ENCODE results near the gene GIT1. TPM values are rescaled to one million over a fixed set of nuclear protein-coding genes. Genes with fewer than 3 reads are reported as not detected.

Gene GIT1
- total RNA-seq, 2 experiments from 2014 or later, result 44.3 to 60.2 TPM

DNA sequence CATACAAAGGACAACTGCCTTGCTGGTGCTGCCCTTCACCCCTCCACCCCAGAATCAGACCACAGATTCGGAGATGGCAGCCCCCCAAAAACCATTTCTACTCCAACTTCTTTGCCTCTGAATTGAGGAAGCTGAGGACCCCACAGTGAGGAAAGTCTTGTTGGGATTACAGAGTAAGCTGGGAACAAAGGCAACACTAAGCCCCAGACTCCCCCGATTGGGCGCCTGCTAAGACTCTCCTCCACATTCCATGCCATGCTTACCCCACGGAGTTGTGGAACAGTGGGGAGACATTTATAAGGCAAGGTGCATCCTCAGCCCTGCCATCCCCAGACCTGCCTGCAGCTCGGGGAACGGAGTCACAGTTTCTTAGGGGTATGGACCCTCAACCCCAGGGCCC is 1.9 kb downstream of the GIT1 start:
- no TSS peak for BruUV-seq (replicated peaks)
- no peak overlapping the region for H2AFZ ChIP-seq (ENCODE audit: low read length)
- no peak overlapping the region for H3K27ac ChIP-seq (ENCODE audit: low read depth, low read length, poor library complexity, severe bottlenecking)
- H3K9me3 ChIP-seq (ENCODE audit: low read length), result no peaks in the 10 kb centered on the region
- no peaks in the 10 kb centered on the region for H3K9me2 ChIP-seq (ENCODE audit: insufficient read depth, low read length)
- peak overlapping the region; percentile 77 for H3K4me3 ChIP-seq (ENCODE audit: low read depth, low read length, poor library complexity, severe bottlenecking)
- H4K20me1 ChIP-seq (ENCODE audit: insufficient read depth, low read length), result peaks cover 5% of the 10 kb centered on the region; the same call in 1 of the 2 replicates
- H3K4me1 ChIP-seq (ENCODE audit: insufficient read depth, low read length, poor library complexity, severe bottlenecking), result peaks cover 69% of the 10 kb centered on the region
- H3K4me2 ChIP-seq (ENCODE audit: low read length), result peak overlapping the region; percentile 93
- POLR2A ChIA-PET, result interaction anchor here (0.6 to 1.5 kb wide), 2 partner anchors 9 to 438 kb away, joined by 3 to 4 read pairs; no protein-coding TSS in a partner anchor
- CTCF ChIA-PET (ENCODE audit: unreplicated experiment), result interaction anchor here (1.3 kb wide), 1 partner anchor 29 kb away, joined by 3 read pairs; no protein-coding TSS in a partner anchor
- peaks cover 46% of the 10 kb centered on the region for H3K79me2 ChIP-seq (ENCODE audit: insufficient read depth, low read depth, low read length)
- TF ChIP-seq EZH2phosphoT487 (IDR thresholded peaks at IDR 0.05; ENCODE audit: borderline replicate concordance, low read depth, low read length), result no peak
- TF ChIP-seq, protein P1, sequence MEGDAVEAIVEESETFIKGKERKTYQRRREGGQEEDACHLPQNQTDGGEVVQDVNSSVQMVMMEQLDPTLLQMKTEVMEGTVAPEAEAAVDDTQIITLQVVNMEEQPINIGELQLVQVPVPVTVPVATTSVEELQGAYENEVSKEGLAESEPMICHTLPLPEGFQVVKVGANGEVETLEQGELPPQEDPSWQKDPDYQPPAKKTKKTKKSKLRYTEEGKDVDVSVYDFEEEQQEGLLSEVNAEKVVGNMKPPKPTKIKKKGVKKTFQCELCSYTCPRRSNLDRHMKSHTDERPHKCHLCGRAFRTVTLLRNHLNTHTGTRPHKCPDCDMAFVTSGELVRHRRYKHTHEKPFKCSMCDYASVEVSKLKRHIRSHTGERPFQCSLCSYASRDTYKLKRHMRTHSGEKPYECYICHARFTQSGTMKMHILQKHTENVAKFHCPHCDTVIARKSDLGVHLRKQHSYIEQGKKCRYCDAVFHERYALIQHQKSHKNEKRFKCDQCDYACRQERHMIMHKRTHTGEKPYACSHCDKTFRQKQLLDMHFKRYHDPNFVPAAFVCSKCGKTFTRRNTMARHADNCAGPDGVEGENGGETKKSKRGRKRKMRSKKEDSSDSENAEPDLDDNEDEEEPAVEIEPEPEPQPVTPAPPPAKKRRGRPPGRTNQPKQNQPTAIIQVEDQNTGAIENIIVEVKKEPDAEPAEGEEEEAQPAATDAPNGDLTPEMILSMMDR (conservative IDR thresholded peaks at IDR 0.05; ENCODE audit: low read length), result no peak
- no peak for DNase-seq (ENCODE audit: low spot score)
- intact Hi-C loops (cut with micrococcal nuclease; ENCODE audit: unreplicated experiment), result no loop called here
- H3K36me3 ChIP-seq (ENCODE audit: insufficient read depth, low read length), result peaks cover 9% of the 10 kb centered on the region

DNA sequence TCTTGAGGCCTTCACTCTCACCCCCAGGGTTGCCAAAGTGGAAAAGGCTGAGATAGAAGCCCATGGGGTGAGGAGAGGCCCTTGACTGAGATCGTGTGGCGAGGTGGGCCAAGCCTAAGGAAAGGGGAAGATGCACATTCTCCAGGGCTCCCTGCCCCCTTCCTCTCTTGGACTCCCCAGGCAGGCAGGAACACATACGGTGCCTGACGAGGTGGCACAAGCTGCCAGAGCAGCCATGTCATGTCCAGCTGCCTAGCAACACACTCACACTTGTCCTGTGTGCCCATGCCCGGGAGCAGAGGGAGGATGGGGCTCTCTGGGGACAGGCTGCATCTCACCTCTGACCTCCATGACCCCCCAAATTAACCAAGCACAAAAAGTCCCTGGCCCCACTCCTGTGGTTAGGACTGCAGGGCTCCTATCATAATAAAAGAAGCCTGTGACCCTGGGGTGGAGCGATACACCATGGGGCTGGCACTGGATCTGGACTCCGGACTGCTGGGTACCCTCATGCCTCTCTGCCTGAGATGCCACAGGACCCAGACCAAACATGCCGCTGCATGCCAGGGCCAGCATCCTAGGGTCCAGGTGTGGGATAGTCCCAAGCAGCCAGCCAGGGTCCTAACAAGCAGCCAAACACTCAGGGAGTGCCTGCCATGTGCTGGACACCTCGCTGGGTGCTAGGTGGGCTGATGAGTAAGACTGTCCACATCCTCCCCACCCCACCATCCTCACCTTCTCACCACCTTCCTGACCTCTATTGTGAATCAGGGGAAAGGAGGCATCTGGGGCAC is 2.6 kb downstream of the GIT1 start:
- no peaks in the 10 kb centered on the region for H3K9me2 ChIP-seq (ENCODE audit: insufficient read depth, low read length)
- peaks cover 46% of the 10 kb centered on the region for H3K79me2 ChIP-seq (ENCODE audit: insufficient read depth, low read depth, low read length)
- H3K36me3 ChIP-seq (ENCODE audit: insufficient read depth, low read length), result peaks cover 16% of the 10 kb centered on the region
- POLR2A ChIA-PET, result interaction anchor here (0.6 to 1.5 kb wide), 3 partner anchors 8 to 438 kb away, joined by 3 to 4 read pairs (median 4); partner anchors contain the start of gene TP53I13
- H3K4me3 ChIP-seq (ENCODE audit: low read depth, low read length, poor library complexity, severe bottlenecking), result peak overlapping the region; percentile 77
- H4K20me1 ChIP-seq (ENCODE audit: insufficient read depth, low read length), result peaks cover 5% of the 10 kb centered on the region; the same call in 1 of the 2 replicates
- intact Hi-C loops (cut with micrococcal nuclease; ENCODE audit: unreplicated experiment), result no loop called here
- DNase-seq (ENCODE audit: low spot score), result no peak
- peak overlapping the region; percentile 93 for H3K4me2 ChIP-seq (ENCODE audit: low read length)
- no peaks in the 10 kb centered on the region for H3K9me3 ChIP-seq (ENCODE audit: low read length)
- CTCF ChIA-PET (ENCODE audit: unreplicated experiment), result no interaction called here
- H3K4me1 ChIP-seq (ENCODE audit: insufficient read depth, low read length, poor library complexity, severe bottlenecking), result peaks cover 62% of the 10 kb centered on the region
- TF ChIP-seq, protein P1 (conservative IDR thresholded peaks at IDR 0.05; ENCODE audit: low read length), result no peak
- no peak for TF ChIP-seq EZH2phosphoT487 (IDR thresholded peaks at IDR 0.05; ENCODE audit: borderline replicate concordance, low read depth, low read length)
- no peak overlapping the region for H2AFZ ChIP-seq (ENCODE audit: low read length)
- no peak overlapping the region for H3K27ac ChIP-seq (ENCODE audit: low read depth, low read length, poor library complexity, severe bottlenecking)
- no TSS peak for BruUV-seq (replicated peaks)
